Colonic mucosa (tissue), 4 donors: ENCODE measurements around the gene SMAD2. TPM values are rescaled to one million over a fixed set of nuclear protein-coding genes. Genes with fewer than 3 reads are reported as not detected.

ENCODE experiments used
- DNase-seq: peaks from one replicate; pipeline ENCODE4 v3.0.0-alpha.2; 2020
- H3K27ac ChIP-seq: fragments of 200-600 bp; one replicate; pipeline ENCODE4 v1.8.0; 2021
- H3K27me3 ChIP-seq: fragments of 200-600 bp; one replicate; pipeline ENCODE4 v1.8.0; 2021
- H3K36me3 ChIP-seq: fragments of 200-600 bp; one replicate; pipeline ENCODE4 v1.8.0; 2021
- H3K4me1 ChIP-seq: fragments of 200-600 bp; one replicate; pipeline ENCODE4 v1.8.0; 2021; ENCODE audit warnings: mild to moderate bottlenecking
- H3K4me3 ChIP-seq: fragments of 200-600 bp; one replicate; pipeline ENCODE4 v1.8.0; 2021
- H3K9ac ChIP-seq, 2 donors: one replicate each; pipeline ENCODE4 v1.7.0; 2013; ENCODE audit warnings: control low read depth in 2 of 2, low read depth in 2 of 2, low read length in 2 of 2
- H3K9me3 ChIP-seq: fragments of 200-600 bp; one replicate; pipeline ENCODE4 v1.8.0; 2021
- CTCF ChIP-seq: fragments of 200-600 bp; IDR thresholded peaks from one replicate; pipeline ENCODE4 v1.8.0; 2022; ENCODE audit warnings: antibody characterized with exemption, mild to moderate bottlenecking
- intact Hi-C: fragments of 100-400 bp; cut with DNase I; formaldehyde crosslinking; loops from one replicate; pipeline ENCODE4 v1.14.1; 2022
- total RNA-seq, 2 donors: library from RNA; stranded (reverse); fragmentation: NEBNext Ultra II Directional in 1 of 2; extraction: Animal tissue kit (Norgen Biotek cat#: 25700) in 1 of 2; gene quantifications; one replicate each; pipeline ENCODE4 v1.2.1, GENCODE V29; 2021
- donor health status: healthy.
- donor health status: DM: no; HTN: no; CAD: no.
- donor health status: DM: no; HTN: no; CAD: no.

The SMAD2 gene
- total RNA-seq, 2 donors from 2014 or later = 109 to 133 TPM

DNA sequence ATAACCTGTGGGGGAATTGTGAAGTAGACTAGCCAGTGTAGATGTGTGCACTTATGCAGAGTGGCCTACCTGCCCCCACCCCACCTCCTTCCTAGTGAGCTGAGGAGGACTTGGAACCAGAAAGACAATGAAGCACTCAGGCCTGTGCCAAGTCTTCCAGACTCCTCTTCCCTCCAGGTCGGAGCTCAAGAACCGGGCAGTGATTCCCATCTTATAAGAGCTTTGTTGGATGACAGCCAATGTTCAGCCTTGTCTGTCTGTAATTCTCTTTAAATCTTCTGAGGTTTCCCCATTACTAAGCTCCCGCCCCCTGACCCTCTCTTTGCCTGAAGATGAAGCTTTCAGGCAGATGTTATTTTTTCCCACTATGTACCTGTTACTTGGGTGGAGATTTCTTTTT lies 121.0 kb downstream of the SMAD2 start:
- Histone ChIP-seq H3K36me3 (no peaks in the 10 kb centered on the region), H3K9me3 (no peaks in the 10 kb centered on the region), H3K4me1 (no peaks in the 10 kb centered on the region), H3K9ac (no peak overlapping the region), H3K27ac (no peak overlapping the region), H3K27me3 (no peaks in the 10 kb centered on the region), H3K4me3 (no peak overlapping the region)
- no peak for TF ChIP-seq CTCF
- no peak for DNase-seq
- intact Hi-C loops = no loop called here

DNA sequence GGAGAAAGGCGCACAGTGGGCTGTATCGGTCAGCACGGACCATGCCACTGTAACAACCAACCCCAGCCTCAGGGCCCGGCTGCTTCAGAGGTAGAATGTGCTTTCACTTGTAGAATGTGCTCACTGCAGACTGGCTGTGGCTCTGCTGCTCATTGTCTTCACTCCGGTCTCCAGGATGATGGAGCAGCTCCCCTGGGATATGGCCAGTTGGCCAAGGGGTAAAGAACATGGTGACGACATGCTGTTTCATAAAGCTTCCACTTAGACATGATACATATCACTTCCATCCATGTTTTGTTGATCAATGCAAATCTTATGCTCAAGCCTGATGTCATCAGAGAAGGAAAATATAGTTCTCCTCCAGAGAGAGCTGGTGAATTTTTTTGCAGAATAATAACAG lies 127.7 kb downstream of the SMAD2 start:
- H3K4me3 ChIP-seq = no peak overlapping the region
- H3K9me3 ChIP-seq = no peaks in the 10 kb centered on the region
- intact Hi-C loops = no loop called here
- no peaks in the 10 kb centered on the region for H3K27me3 ChIP-seq
- H3K9ac ChIP-seq = no peak overlapping the region
- no peak for DNase-seq
- no peaks in the 10 kb centered on the region for H3K4me1 ChIP-seq
- H3K36me3 ChIP-seq = no peaks in the 10 kb centered on the region
- no peak for TF ChIP-seq CTCF
- H3K27ac ChIP-seq = no peak overlapping the region

DNA sequence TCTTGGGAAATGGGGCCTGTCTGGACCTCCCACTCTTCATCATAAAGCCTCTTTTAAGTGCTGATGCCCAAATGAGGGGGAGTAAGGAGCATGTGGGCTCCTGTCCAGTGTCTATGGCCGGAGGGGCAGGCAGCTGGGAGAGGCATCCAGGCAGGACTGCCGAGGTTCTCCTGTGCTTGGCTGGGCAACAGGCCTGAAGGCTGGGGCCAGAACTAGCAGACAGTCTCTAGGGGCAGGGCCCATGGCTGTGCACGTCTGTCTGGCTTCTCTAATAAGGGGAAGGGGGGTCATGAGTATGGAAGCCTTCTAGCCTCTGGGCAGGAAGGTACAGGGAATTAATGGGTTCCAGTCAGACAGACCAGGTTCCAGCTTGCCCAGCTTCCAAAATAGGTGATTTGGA lies 128.6 kb downstream of the SMAD2 start:
- no peaks in the 10 kb centered on the region for H3K36me3 ChIP-seq
- intact Hi-C loops = no loop called here
- no peaks in the 10 kb centered on the region for H3K4me1 ChIP-seq
- H3K27me3 ChIP-seq = no peaks in the 10 kb centered on the region
- TF ChIP-seq CTCF = no peak
- H3K9ac ChIP-seq = no peak overlapping the region
- H3K9me3 ChIP-seq = no peaks in the 10 kb centered on the region
- DNase-seq = no peak
- H3K4me3 ChIP-seq = no peak overlapping the region
- H3K27ac ChIP-seq = no peak overlapping the region

DNA sequence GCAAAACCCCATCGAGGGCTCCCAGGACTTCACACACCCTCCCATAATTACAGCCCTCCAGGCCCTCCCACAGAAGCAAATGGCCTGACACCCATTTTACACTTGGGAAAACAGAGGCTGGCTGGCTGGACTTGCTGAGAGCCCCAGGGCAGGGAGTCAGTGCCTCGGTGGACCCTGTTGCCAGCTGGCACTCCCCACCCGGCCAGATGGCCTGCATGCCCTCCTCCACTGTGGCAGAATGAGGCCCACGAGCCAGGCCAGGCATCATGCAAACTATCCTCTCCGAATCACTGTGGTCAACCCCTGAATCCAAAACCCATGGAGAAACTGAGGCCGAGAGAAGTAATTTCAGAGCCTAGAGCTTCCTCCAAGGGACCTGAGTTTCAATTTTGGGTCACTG lies 129.7 kb downstream of the SMAD2 start:
- Histone ChIP-seq H3K4me3 (no peak overlapping the region), H3K27me3 (no peaks in the 10 kb centered on the region), H3K36me3 (no peaks in the 10 kb centered on the region), H3K9me3 (no peaks in the 10 kb centered on the region), H3K9ac (no peak overlapping the region), H3K4me1 (no peaks in the 10 kb centered on the region), H3K27ac (no peak overlapping the region)
- intact Hi-C loops = no loop called here
- DNase-seq = no peak
- TF ChIP-seq CTCF = no peak

DNA sequence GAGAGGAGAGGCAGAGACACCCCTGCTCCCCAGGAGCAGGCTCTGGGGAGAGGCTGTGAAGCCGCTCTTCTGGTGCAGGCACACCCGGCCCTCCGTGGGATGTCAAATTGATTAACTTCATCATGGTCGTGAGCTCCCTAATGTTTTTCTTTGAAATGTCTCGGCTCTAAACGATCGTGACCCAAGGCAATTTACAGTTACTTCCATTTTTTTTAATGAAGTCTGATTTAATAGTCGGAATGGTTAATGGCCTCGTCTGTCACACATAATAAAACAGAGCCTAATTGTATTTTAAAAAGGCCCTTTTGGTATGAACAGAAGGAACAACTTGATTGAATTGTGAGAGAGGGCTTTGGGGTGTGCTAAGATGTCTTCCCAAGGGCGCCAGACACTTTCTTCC lies 130.2 kb downstream of the SMAD2 start:
- no peaks in the 10 kb centered on the region for H3K27me3 ChIP-seq
- no peak for DNase-seq
- TF ChIP-seq CTCF = no peak
- H3K9ac ChIP-seq = no peak overlapping the region
- no peaks in the 10 kb centered on the region for H3K4me1 ChIP-seq
- no peaks in the 10 kb centered on the region for H3K9me3 ChIP-seq
- no peak overlapping the region for H3K27ac ChIP-seq
- no peak overlapping the region for H3K4me3 ChIP-seq
- intact Hi-C loops = no loop called here
- no peaks in the 10 kb centered on the region for H3K36me3 ChIP-seq

- Histone ChIP-seq H3K4me3 (no peak overlapping the region), H3K9ac (no peak overlapping the region), H3K27ac (no peak overlapping the region), H3K27me3 (no peaks in the 10 kb centered on the region), H3K4me1 (no peaks in the 10 kb centered on the region), H3K9me3 (no peaks in the 10 kb centered on the region), H3K36me3 (no peaks in the 10 kb centered on the region)
- TF ChIP-seq CTCF = no peak
- intact Hi-C loops = no loop called here
- DNase-seq = no peak
These were observed 131.1 kb downstream of the SMAD2 start for GRCh38 chr18:47799376-47799775.
